Measurements from ENCODE around the gene SEMA6B.
"Not testable (repeated sequence)": the region's sequence is repeated elsewhere in the genome, so short reads cannot be mapped to it uniquely, and the experiment has no call there.

The SEMA6B gene

DNA sequence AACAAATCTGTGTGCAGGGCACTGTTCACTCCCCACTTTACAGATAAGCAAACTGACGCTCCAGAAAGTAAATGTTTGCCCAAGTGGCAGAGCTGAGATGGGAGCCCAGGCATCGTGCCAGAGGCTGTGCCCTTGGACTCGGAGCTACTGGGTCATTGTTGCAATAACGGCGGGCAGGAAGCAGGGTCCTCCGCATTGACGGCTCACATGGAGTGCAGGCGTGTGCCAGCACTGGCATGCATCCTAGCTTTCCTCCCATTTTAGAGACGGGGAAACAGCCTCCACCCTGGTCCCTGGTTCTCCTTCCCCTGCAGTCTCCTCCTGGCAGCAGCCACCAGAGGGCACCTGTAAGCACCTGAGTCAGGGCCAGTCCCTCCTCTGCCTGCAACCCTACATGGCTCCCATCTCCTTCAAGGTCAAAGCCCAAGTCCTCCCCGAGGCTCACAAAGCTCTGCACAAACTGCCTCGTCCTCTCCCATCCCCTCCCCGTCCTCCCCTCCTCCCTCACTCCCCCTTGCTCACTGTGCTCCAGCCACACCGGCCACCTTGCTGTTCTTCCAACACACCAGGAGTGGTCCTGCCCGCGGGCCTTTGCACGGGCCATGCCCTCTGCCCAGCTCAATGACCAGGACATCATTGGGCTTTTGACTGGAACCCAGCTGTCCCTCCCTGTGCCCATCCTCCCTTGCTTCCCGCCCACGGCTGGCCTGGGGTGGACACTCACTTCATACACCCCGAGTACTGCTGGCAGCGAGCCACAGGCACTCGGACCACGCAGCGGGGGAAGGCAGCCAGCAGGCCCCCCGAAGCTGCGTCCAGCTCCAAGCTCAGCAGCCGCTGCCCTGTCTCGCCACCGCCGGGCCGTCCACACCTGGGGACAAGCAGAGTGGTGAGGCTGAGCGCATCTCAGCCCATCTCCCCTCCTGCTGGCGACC, 11.9 kb downstream of the SEMA6B start:
- ATAC-seq (replicated peaks; ENCODE audit: extremely low read depth, poor library complexity, severe bottlenecking): no peak
- no peak overlapping the region for H3K4me3 Mint-ChIP-seq
- H3K9me3 Mint-ChIP-seq: no peaks in the 10 kb centered on the region
- H3K27me3 Mint-ChIP-seq: peaks cover 12% of the 10 kb centered on the region
- no peak overlapping the region for H3K27ac Mint-ChIP-seq (ENCODE audit: low read depth)
- H3K4me1 Mint-ChIP-seq: no peaks in the 10 kb centered on the region
- peaks cover 3% of the 10 kb centered on the region for H3K36me3 Mint-ChIP-seq (ENCODE audit: insufficient read depth)
- DNase-seq (ENCODE audit: low spot score in 2 of 2): no peak

DNA sequence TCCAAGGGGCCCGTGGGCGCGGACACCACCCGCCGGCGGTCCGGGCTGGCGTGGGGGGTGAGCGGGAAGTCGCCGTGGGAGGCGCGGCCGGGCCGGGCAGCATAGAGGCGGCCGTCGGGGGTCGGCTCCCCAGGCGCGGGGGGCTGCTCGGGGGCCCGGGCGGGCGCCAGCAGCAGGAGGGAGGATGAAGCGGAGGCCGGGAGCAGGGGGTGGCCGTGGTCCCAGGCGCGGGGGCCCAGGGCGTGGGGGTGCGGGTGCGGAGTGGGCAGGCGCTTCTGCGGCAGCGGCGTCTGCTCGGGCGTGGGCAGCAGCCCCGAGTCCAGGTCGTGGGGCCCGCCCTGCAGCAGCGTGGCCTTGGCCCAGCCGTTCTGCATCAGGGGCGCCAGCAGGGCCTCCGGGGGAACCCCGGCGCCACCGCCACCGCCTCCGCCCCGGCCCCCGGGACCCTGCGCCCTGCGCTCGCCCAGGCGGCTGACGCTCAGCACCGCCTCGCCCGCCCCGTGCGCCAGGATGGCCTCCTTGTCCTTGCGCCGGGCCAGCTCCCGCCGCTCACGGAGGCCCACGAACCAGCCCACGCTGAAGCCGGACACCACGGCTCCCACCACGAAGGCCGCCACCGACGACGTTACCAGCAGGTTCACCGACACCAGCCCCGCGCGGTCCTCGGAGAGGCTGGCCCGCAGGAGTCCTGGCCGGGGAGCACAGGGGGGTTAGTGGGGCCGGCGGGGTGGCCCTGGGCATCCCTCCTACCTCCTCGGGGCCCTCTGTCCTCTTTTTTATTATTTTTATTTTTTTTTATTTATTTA, 15.4 kb downstream of the SEMA6B start:
- Mint-ChIP-seq H3K36me3 (ENCODE audit: insufficient read depth) (peaks cover 3% of the 10 kb centered on the region), H3K27me3 (peaks cover 13% of the 10 kb centered on the region), H3K4me1 (no peaks in the 10 kb centered on the region), H3K9me3 (no peaks in the 10 kb centered on the region), H3K27ac (ENCODE audit: low read depth) (no peak overlapping the region), H3K4me3 (no peak overlapping the region)
- DNase-seq (ENCODE audit: low spot score in 2 of 2) (no peak), ATAC-seq (replicated peaks; ENCODE audit: extremely low read depth, poor library complexity, severe bottlenecking) (no peak)

DNA sequence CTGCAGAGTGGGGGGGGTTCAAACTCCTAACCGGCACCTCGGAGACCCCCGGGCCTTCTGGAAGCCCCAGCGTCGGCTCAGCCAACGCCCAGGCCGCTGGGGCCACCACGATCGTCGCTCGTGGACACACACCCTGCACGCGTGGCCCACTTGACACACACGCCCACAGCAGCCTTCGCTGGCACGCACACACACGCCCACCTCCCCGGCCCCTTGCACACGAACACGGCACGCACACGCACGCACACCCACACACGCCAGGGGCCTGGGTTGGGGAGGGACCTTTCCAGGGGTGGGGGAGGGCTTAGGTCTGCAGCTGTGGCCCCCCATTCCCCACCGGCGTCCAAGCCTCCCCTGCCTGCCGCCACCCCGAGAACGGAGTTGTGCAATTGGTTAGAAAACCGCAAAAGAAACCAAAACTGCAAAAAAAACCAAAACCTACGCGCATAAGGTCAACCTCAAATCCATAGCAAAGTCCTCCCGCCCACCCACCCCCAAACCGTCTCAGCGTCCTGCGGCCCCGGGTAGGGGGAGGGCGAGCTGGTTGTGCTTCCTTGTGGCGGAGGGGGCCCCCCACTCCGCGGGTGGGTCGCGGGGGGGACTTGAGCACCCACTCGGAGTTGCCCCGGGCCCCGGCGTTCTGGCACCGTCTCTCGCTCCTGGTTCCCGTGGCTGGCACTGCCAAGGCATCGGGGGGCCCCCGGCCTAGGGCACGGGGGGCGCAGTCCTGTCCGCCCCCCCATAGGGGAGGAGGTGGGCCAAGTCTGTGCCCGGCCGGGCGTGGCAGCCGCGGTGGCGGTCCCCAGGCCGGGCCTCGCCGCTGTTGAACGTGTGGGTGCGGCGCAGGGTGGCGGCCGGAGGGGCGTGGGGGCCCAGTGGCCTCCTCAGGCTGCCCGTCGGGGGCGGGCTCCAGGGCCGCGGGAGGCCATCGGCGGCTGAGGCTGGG, 16.3 kb downstream of the SEMA6B start:
- ATAC-seq (replicated peaks; ENCODE audit: extremely low read depth, poor library complexity, severe bottlenecking) (no peak), DNase-seq (ENCODE audit: low spot score in 2 of 2) (no peak)
- Mint-ChIP-seq H3K27ac (ENCODE audit: low read depth) (no peak overlapping the region), H3K4me1 (no peaks in the 10 kb centered on the region), H3K36me3 (ENCODE audit: insufficient read depth) (peaks cover 3% of the 10 kb centered on the region), H3K4me3 (no peak overlapping the region), H3K27me3 (peaks cover 20% of the 10 kb centered on the region), H3K9me3 (no peaks in the 10 kb centered on the region)

DNA sequence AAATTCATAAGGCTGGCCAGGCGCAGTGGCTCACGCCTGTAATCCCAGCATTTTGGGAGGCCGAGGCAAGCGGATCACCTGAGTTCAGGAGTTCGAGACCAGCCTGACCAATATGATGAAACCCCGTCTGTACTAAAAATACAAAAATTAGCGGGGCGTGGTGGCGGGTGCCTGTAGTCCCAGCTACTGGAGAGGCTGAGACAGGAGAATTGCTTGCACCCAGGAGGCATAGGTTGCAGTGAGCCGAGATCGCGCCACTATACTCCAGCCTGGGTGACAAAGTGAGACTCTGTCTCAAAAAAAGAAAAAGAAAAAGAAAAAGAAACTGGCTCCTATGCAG, 17.7 kb downstream of the SEMA6B start:
- not testable (repeated sequence) for H3K4me3 Mint-ChIP-seq; H3K27ac Mint-ChIP-seq (ENCODE audit: low read depth); H3K9me3 Mint-ChIP-seq; H3K4me1 Mint-ChIP-seq; ATAC-seq (replicated peaks; ENCODE audit: extremely low read depth, poor library complexity, severe bottlenecking); DNase-seq (ENCODE audit: low spot score in 2 of 2); H3K36me3 Mint-ChIP-seq (ENCODE audit: insufficient read depth)
- H3K27me3 Mint-ChIP-seq: peaks cover 20% of the 10 kb centered on the region

DNA sequence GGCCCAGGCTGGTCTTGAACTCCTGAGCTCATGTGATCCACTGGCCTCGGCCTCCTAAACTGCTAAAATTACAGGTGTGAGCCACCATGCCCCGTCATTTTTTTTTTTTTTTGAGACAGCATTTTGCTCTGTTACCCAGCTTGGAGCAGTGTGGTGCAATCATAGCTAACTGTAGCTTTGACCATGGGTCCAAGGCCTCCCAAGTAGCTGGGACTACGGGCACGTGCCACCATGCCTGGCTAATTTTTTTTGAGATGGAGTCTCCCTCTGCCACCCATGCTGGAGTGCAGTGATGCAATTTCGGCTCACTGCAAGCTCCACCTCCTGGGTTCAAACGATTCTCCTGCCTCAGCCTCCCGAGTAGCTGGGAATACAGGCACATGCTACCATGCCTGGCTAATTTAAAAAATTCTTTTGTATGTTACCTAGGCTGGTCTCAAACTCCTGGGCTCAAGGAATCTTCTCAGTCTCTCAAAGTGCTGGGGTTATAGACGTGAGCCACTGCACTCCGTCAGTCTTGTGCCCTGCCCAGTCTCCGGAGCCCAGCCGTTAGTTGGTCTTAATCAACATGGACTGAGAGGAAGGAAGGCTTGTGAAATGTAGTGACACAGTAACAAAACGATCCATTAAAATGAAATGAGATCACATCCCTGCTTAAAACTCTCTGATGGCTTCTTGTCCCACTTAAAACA, 18.2 kb downstream of the SEMA6B start:
- H3K9me3 Mint-ChIP-seq: no peaks in the 10 kb centered on the region
- peaks cover 20% of the 10 kb centered on the region for H3K27me3 Mint-ChIP-seq
- H3K36me3 Mint-ChIP-seq (ENCODE audit: insufficient read depth): no peaks in the 10 kb centered on the region
- H3K4me3 Mint-ChIP-seq: no peak overlapping the region
- ATAC-seq (replicated peaks; ENCODE audit: extremely low read depth, poor library complexity, severe bottlenecking) (no peak), DNase-seq (ENCODE audit: low spot score in 2 of 2) (no peak)
- H3K27ac Mint-ChIP-seq (ENCODE audit: low read depth): no peak overlapping the region
- no peaks in the 10 kb centered on the region for H3K4me1 Mint-ChIP-seq

DNA sequence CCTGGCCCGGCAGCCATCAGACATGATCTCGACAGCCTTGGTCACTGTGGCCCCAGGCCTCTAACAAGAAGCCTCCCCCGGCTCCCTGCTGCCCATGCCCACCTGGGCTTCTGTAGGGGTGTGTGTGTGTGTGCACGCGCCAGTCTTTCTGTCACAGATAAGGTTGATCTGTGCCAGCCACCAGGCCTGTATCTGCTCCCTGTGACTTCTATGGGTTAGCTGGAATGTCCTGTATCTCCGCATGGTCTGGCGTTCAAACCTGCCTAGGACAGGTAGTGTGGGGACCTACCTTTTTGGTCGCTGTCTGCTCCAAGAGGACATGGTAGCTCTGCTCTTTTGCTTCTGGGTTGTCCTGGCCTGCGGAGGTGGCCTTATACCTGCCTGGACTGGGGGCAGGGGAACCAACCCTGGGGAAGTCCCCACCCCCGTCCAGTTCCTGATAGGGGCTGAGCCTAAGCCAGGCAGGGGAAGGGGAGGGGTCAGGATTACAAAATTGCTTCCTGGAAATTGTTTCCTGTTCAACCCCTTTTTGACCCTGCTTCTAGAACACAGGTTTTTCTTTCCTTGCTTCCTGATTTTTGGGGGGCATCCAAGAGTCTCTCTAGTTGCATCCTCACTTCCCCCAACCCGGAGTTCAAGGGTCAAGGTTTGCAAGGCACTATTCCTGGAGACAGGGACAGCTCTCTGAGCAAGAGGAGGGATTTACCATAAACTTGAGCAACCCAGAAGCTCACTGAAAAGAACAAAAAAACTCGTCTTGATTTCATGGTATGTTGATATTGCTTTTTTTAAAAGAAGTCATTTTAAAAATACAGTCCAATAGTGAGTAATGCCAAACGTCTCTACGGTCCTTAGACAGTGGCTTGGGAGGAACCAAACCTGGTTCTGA, 19.5 kb downstream of the SEMA6B start, which contains the start of gene LRG1:
TSS of gene LRG1 (minus strand) at position 344 of the 889 bp plus-strand sequence. CDS start at position 321, 23 bp downstream.
- H3K27me3 Mint-ChIP-seq: peaks cover 29% of the 10 kb centered on the region
- H3K4me1 Mint-ChIP-seq: no peaks in the 10 kb centered on the region
- H3K4me3 Mint-ChIP-seq: no peak within 1 kb of the TSS
- DNase-seq (ENCODE audit: low spot score in 2 of 2): no peak
- no peaks in the 10 kb centered on the region for H3K9me3 Mint-ChIP-seq
- no peak for ATAC-seq (replicated peaks; ENCODE audit: extremely low read depth, poor library complexity, severe bottlenecking)
- no peak within 1 kb of the TSS for H3K27ac Mint-ChIP-seq (ENCODE audit: low read depth)
- H3K36me3 Mint-ChIP-seq (ENCODE audit: insufficient read depth): no peaks in the 10 kb centered on the region

DNA sequence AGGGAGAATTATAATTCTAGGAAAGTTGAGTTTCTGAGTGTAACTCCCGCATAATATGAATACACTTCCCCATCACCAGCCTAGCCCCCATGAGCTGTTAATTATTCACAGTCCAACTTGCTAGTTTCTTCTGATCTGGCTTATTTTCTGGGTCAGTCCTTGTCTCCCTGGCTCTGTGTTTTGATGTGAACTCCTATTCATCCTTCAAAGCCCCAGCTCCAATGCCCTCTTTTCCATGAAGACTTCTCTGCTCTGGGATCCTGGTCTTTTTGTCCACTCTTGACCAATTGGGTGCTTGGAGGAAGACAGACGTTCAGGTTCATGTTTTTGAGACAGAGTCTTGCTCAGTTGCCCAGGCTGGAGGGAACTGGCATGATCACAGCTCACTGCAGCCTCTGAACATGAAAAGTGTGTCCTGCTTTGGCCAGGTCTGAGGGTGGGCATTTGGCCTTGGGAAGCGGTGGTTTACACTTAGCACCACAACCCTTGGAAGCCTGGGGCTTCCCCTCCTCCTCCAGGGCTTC, 20.3 kb downstream of the SEMA6B start:
- H3K36me3 Mint-ChIP-seq (ENCODE audit: insufficient read depth): peaks cover 2% of the 10 kb centered on the region
- H3K27me3 Mint-ChIP-seq: peaks cover 29% of the 10 kb centered on the region
- no peak for ATAC-seq (replicated peaks; ENCODE audit: extremely low read depth, poor library complexity, severe bottlenecking)
- no peaks in the 10 kb centered on the region for H3K9me3 Mint-ChIP-seq
- H3K4me3 Mint-ChIP-seq: no peak overlapping the region
- H3K4me1 Mint-ChIP-seq: no peaks in the 10 kb centered on the region
- DNase-seq (ENCODE audit: low spot score in 2 of 2): no peak
- no peak overlapping the region for H3K27ac Mint-ChIP-seq (ENCODE audit: low read depth)

DNA sequence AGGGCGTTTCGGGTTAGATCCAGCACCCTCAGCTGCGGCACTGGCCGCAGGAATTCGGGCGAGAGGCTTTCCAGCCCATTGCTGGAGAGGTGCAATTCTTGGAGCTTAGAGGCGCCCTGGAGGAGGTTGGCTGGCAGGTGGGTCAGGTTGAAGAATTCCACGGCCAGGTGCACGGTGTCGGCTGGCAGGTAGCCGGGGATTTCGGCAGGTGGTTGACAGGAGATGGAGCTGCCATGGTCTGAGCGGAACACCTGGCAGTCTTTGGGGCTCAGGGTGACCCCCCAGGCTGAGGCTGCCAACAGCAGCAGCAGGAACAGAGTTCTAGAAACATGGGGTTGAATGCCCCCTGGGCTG, 20.9 kb downstream of the SEMA6B start:
- DNase-seq (ENCODE audit: low spot score in 2 of 2) (no peak), ATAC-seq (replicated peaks; ENCODE audit: extremely low read depth, poor library complexity, severe bottlenecking) (no peak)
- no peaks in the 10 kb centered on the region for H3K9me3 Mint-ChIP-seq
- H3K4me1 Mint-ChIP-seq: no peaks in the 10 kb centered on the region
- H3K27ac Mint-ChIP-seq (ENCODE audit: low read depth): no peak overlapping the region
- peaks cover 2% of the 10 kb centered on the region for H3K36me3 Mint-ChIP-seq (ENCODE audit: insufficient read depth)
- H3K27me3 Mint-ChIP-seq: peaks cover 29% of the 10 kb centered on the region
- no peak overlapping the region for H3K4me3 Mint-ChIP-seq

DNA sequence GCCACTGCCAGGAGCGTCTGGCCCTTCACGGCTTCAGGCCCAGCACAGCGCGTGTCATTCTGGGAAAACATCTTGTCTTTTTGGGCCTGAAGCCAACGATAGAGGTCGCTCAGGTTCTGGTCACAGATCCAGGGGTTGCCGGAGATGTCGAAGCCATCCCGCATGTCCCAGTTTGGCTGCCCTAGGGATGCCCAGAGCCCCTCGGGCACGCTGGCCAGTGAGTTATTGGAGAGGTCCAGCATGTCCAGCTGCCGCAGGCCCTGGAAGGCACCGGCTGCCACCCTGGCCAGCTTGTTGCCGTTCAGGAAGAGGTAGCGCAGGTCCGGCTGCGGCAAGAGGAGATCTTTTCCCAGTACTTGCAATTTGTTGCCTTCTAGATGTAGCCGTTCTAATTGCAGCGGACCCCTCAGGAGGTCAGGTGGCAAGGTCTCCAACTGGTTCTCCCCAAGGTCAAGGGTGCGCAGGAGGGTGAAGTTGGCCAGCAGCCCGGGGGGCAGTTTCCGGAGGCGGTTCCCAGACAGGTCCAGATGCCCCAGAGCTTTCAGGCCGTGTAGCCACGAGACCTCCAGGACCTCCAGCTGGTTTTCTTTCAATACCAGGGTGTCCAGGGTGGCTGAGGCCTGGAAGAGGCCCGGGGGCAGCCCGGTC, 21.4 kb downstream of the SEMA6B start:
- Mint-ChIP-seq H3K36me3 (ENCODE audit: insufficient read depth) (peaks cover 2% of the 10 kb centered on the region), H3K27me3 (peaks cover 29% of the 10 kb centered on the region), H3K9me3 (no peaks in the 10 kb centered on the region), H3K4me3 (no peak overlapping the region), H3K4me1 (no peaks in the 10 kb centered on the region), H3K27ac (ENCODE audit: low read depth) (no peak overlapping the region)
- ATAC-seq (replicated peaks; ENCODE audit: extremely low read depth, poor library complexity, severe bottlenecking): no peak
- no peak for DNase-seq (ENCODE audit: low spot score in 2 of 2)

DNA sequence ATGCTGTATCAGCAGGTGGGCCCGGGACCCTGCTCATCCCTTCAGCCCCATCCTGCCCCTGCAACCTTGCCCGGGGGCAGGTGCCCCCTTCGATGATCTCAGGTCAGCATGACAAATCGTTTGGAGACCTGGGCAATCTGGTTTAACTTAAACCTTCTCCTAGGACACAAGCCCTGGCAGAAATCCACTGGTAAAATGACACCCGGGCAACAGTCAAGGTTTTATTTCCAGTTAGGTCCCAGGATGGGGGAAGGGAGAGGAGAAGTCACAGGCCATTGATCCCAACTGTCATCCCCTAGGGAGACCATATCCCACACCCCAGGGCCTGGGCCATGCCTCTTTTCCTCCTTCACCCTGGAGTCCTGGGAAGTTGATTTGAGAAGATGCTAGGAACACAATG, 22.7 kb downstream of the SEMA6B start:
- ATAC-seq (replicated peaks; ENCODE audit: extremely low read depth, poor library complexity, severe bottlenecking) (no peak), DNase-seq (ENCODE audit: low spot score in 2 of 2) (no peak)
- H3K36me3 Mint-ChIP-seq (ENCODE audit: insufficient read depth): peaks cover 2% of the 10 kb centered on the region

More for the DNA sequence above, 22.7 kb downstream of the SEMA6B start:
- Mint-ChIP-seq H3K27ac (ENCODE audit: low read depth) (no peak overlapping the region), H3K9me3 (no peaks in the 10 kb centered on the region), H3K4me1 (no peaks in the 10 kb centered on the region), H3K4me3 (no peak overlapping the region), H3K27me3 (peaks cover 29% of the 10 kb centered on the region)

All from central memory CD8-positive, alpha-beta T cell (primary cell).